Posterior vena cava (tissue), 2 donors: ENCODE data around the gene MDFI. TPM values are rescaled to one million over a fixed set of nuclear protein-coding genes. Genes with fewer than 3 reads are reported as not detected.

Experiments
- DNase-seq: peaks from one replicate; pipeline ENCODE4 v3.0.0-alpha.2; 2020; ENCODE audit warnings: low spot score
- intact Hi-C, 2 donors: fragments of 100-400 bp; cut with DNase I; formaldehyde crosslinking; loops; one replicate each; pipeline versions ENCODE4 v1.14.1 to v1.14.2; 2022 to 2023
- total RNA-seq, 2 donors: library from RNA; stranded (reverse); fragmentation: NEBNext Ultra II Directional; extraction: Animal tissue kit (Norgen Biotek cat#: 25700); gene quantifications; one replicate each; pipeline ENCODE4 v1.2.1, GENCODE V29; 2021
- donor health status: DM: yes; HTN: yes; CAD: no.
- donor health status: DM: yes; HTN: yes; CAD: no.

MDFI gene
- total RNA-seq, 2 donors from 2014 or later = 5.4 to 6.5 TPM

- intact Hi-C loops = no loop called here
Observed at GRCh38 chr6:41655646-41656001, 17.4 kb downstream of the MDFI start.

DNA sequence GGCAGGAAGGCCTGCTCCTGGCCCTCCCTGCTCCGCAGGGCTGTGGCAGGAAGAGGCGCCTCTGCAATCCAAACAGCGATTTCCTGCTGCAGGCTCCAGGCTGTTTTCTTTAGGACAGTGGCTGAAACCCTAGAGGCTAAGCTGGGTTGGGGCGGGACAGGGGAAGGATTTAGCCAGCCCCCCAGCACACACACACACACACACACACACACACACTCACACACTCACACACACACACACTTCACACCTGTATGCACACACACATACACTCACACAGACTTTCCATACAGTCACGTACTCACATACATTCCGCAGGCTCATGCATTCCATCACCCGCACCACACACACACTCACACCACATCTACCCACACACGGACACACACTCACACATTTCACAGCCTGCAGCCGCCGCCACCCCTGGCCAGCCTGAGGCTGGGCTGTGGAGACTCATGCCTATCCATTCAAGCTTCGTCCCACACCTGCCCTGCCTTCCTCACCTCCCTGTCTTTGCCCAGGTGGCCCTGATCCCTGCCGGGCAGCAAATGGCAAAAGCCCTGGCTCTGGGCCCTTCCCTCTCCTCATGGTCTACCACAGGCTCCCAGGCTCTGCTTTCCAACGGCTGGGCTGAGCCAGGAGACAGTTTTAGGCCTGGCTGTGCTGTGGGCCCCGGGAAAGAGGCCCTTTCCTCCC is 17.9 kb downstream of the MDFI start:
- intact Hi-C loops = no loop called here
- peak; percentile 72 for DNase-seq

More at GRCh38 chr6:41655646-41656001, 17.4 kb downstream of the MDFI start:
- DNase-seq = peak; percentile 47

GRCh38 chr6:41657131-41658094 is 19.1 kb downstream of the MDFI start:
- DNase-seq = peak; percentile 72
- intact Hi-C loops = no loop called here

GRCh38 chr6:41658636-41659035 is 20.4 kb downstream of the MDFI start:
- no peak for DNase-seq
- intact Hi-C loops = no loop called here

- intact Hi-C loops = no loop called here
- DNase-seq = no peak
Observed at GRCh38 chr6:41659935-41660334, 21.7 kb downstream of the MDFI start.

- intact Hi-C loops = no loop called here
- no peak for DNase-seq
Observed at GRCh38 chr6:41663568-41663967, 25.3 kb downstream of the MDFI start.

DNA sequence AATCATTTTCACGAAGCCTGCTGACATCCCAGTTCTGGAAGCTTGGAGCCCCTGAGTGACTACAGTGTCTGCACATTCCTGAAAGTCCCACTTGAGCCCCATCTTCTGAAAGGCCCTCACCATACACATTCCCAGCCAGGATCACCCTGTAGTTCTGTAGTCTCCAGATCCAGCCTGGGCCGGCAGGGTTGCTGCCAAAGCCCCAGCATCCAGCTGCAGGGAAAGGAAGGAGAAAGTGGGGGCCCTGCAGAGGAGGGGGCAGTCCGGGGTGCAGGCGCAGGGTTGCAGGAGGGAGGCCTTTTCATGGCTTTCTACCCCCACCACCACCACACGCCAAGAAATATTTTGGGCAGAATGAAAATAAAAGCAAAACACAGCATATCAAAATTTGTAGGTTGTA is 26.0 kb downstream of the MDFI start:
- intact Hi-C loops = no loop called here

DNA sequence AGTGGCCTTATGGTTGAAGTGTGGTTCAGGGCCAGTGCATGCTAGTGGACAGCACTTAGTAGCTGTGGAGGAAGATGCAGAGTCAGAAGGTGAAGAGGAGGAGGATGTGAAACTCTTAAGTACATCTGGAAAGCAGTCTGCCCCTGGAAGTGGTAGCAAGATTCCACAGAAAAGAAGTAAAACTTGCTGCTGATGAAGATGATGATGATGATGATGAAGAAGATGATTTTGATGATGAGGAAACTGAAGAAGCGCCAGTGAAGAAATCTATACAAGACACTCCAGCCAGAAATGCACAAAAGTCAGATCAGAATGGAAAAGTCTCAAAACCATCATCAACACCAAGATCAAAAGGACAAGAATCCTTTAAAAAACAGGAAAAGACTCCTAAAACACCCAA is 28.9 kb downstream of the MDFI start:
- DNase-seq = no peak
- intact Hi-C loops = no loop called here

More for the DNA sequence above, 26.0 kb downstream of the MDFI start:
- DNase-seq = no peak

- intact Hi-C loops = no loop called here
Observed at GRCh38 chr6:41668968-41669367, 30.7 kb downstream of the MDFI start.

GRCh38 chr6:41670703-41671360 is 32.6 kb downstream of the MDFI start:
- no peak for DNase-seq
- intact Hi-C loops = no loop called here

More at GRCh38 chr6:41668968-41669367, 30.7 kb downstream of the MDFI start:
- no peak for DNase-seq

GRCh38 chr6:41671376-41671775 is 33.1 kb downstream of the MDFI start:
- no peak for DNase-seq
- intact Hi-C loops = no loop called here

GRCh38 chr6:41672016-41672415 is 33.7 kb downstream of the MDFI start:
- intact Hi-C loops = no loop called here
- DNase-seq = no peak

DNA sequence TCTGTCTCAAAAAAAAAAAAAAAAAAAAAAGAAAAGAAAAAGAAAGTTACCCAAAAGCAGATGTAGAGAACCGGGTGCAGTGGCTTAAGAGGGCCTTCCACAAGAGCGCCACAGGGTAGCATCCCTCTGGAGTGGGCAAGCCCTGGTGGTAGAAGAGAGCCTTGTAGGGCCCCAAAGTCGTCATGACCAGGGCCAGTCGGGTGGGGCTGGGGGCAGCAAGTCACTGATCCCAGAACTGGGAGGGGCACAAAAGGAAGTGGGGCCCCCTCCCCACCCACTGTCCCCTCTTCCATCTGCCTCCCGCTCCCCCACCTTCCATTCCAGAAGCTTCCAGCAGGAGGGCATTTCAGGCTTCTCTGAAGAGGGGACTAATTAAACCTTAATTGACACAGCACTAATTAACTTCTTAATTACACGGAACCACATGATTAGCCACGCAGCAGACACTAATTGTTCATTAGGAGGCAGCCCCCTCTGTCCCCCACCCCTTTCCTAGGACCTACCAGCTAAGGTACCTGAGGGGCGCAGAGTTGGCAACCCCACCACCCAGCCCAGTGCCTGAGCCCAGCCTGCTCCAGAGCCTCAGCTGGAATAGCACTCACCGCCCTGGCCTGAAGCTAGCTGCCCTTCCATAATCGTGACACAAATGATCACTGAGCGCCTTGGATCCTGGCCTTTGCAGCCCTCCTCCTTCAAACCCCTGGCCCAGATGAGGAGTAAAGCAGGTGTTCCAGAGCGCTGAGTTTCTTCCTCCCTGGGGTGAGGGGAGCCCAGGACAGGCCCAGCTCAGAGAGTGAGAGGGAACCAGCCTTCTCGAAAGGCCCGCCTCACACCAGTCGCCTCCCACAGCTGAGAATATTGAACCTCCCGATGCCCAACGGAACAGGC is 34.8 kb downstream of the MDFI start:
- peak; percentile 64 for DNase-seq
- intact Hi-C loops = no loop called here

GRCh38 chr6:41673704-41674000 is 35.4 kb downstream of the MDFI start:
- intact Hi-C loops = no loop called here
- peak; percentile 68 for DNase-seq

GRCh38 chr6:41674231-41675000 is 36.1 kb downstream of the MDFI start:
- intact Hi-C loops = no loop called here
- DNase-seq = peak; percentile 59

GRCh38 chr6:41675176-41675775 is 37.0 kb downstream of the MDFI start:
- intact Hi-C loops = no loop called here
- DNase-seq = peak; percentile 52

DNA sequence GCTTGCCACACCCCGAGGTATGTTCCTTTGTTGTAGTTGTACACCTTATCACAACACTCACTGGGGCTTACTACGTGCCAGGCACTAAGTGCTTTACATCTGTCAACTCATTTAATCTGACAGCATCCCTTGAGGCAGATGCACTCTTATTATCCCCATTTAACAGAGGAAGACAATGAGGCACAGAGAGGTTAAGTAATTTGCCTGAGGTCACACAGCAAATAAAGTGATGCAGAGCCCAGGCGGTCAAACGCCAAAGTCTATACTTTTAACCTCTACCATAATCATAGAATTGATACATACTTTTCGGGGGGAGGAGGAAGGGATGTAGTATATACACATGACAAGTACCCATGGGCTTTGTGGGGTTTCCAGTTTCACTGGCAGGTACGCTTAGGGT is 37.7 kb downstream of the MDFI start:
- intact Hi-C loops = no loop called here
- peak; percentile 5 for DNase-seq

DNA sequence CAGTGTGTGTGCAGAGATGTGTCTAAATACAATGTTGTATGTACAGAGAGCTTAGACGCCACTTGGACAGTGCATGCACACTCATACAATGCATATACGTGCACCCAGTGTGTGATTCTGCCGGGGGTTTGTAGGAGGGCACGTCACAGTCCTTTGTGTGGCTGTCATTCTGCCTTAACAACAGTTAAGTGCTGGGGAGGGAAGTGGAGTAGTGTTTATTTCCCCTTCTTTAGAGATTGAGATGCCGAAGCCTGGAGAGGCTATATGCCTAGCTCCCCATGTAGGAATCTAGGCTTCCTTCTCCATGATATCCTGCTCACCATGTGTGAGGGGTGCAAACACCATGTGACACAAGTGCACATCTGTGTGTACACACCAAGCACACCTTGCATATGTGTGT is 38.2 kb downstream of the MDFI start:
- intact Hi-C loops = no loop called here
- DNase-seq = no peak
